HG03103 (cell line): ENCODE measurements around the gene PDSS2.
"Not testable (repeated sequence)": the region's sequence is repeated elsewhere in the genome, so short reads cannot be mapped to it uniquely, and the experiment has no call there.

ENCODE experiments used
- ATAC-seq: cut with Tn5 transposase; IDR thresholded peaks from one replicate; pipeline ENCODE4 v1.9.1; 2021; ENCODE audit warnings: low read depth; ENCODE audit not compliant: unreplicated experiment

The PDSS2 gene

GRCh38 chr6:107280001-107280400 is 179.4 kb downstream of the PDSS2 start:
- not testable (repeated sequence) for ATAC-seq

GRCh38 chr6:107275330-107275865 is 184.0 kb downstream of the PDSS2 start:
- no peak for ATAC-seq

DNA sequence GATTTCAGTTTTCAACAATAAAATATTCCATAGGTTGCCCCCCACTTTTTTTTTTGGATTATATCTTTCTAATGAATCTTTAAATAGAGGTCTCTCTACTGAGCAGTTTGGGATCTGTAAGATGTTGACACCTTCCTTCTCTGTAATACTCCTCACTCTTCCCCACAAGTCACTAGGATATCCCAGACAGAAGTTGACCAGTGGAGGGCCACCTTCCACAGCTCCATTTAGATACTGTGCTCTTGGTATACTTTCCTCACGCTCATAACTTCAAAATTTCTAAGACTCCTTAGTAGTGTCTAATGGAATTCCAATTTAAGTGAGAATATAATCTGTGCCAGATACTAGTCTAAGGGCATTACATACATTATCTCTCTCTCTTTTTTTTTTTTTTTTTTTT is 185.1 kb downstream of the PDSS2 start:
- no peak for ATAC-seq

GRCh38 chr6:107272246-107272645 is 187.1 kb downstream of the PDSS2 start:
- no peak for ATAC-seq

DNA sequence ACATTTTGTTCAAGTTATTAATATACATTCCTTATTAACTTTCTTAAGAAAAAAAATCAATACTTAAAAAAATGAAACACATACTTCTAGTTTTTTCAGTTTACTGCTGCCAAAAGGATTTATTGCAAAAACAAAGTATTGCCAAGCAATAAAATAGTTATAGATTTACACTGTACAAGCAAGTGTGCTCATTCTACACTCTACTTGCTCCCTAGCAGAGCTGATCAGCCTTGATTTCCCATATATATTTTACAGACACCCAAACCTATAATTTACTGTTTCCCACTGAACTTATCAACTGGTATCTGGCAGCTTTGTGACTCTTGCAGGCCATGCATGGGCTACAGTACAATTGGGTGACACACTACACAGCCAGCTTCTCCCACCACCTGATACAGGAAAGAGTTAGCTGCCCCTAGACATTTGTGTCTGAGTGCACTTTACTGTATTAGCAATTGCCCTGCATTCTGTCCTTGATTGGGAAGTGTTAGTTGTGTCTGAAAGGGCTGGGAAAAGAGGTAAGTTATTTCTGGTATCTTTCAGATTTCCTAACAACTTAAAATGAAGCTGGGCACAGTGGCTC is 188.1 kb downstream of the PDSS2 start:
- ATAC-seq, result no peak

DNA sequence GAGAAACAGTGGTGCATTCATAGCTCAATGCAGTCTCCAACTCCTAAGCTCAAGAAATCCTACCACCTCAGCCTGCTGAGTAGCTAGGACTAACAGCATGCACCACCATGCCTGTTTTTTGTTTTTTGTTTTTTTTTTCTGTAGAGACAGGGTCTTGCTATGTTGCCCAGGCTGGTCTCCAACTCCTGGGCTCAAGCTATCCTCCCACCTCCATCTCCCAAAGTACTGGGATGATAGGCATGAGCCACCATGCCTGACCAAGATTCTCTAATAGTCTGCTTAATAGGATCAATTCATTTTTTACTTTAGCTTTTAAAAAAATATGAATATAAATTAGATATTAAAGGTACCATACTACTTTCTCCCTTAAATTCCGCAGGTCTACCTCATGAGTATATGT is 191.7 kb downstream of the PDSS2 start:
- no peak for ATAC-seq

DNA sequence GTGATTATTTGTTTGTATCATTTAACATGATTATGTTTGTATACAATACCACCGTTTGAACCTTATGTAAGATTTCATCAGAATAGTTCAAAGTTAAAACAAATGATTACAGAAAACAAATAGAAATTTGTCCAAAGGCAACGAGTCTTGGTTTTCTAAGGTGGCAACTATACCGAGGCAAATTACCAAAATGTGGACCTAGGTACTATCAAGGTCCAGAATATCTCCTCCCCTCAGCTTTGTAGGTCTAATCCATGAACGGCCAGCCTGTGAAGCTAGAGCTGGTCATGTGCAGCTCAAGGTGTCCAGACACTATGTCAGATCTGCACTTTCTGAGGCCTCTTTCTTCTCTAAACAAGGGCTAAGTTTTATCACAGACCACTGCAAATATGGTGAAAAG is 192.4 kb downstream of the PDSS2 start:
- ATAC-seq, result no peak

- no peak for ATAC-seq
Measured at GRCh38 chr6:107266563-107266962, 192.8 kb downstream of the PDSS2 start.

DNA sequence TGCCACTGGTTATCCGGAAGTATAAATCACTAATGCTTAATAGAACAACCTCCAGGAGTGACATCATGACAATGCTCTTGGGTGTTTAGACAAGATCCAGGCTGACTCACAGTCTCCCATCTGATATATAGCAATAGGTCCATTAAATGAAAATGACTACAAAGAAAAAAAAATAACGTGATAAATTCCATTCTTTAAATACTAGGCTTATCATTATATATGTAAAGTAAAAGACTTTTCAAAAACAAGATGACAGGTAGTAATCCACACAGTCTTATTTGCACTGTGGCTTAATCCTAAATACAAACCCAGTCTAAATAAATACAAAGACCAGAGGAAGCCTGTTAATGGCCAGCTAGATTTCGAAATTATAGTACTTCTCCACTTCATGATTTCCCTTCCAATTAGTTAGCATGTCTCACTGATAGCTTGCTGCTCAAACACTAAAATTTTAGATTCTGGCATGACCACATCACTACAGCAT is 195.0 kb downstream of the PDSS2 start:
- no peak for ATAC-seq

DNA sequence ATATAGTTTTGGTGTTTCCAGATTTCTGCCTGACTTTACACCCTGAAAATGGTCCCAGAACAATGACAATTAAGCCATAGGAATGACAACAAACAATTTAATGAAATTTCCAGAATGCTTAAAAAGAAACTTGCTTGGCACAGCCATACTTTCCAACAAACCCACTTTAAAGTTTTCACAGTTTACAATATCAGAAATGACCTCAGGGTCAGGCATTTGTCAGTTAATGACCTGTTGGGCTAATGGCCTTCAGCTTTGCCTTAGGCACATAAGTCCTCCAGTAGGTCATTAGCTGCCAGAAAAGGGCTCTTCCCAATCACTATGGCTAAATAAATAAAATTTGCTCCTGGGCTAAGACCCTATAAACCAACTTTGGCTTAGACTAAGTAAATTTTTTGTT is 199.4 kb downstream of the PDSS2 start:
- ATAC-seq, result no peak

DNA sequence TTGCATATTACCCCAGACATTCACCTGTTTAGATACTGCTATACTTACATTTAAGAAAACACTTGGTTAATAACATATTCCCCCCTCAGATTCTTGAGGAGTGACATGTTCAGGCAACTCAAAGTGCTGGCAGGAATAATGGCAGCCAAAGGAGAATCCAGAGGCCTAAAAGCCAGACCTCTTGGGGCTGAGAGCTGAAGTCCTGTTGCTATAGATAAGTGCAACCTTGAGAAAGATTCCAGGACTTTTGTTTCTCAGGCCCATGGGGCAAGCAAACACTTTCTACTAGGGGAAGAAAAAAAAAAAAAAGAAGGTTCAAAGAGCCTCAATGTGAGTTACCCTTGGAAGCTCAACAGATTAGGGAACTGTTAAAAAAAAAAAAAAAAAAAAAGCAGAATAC is 211.2 kb downstream of the PDSS2 start:
- no peak for ATAC-seq

- ATAC-seq, result no peak
Measured at GRCh38 chr6:107246972-107247615, 212.3 kb downstream of the PDSS2 start.

DNA sequence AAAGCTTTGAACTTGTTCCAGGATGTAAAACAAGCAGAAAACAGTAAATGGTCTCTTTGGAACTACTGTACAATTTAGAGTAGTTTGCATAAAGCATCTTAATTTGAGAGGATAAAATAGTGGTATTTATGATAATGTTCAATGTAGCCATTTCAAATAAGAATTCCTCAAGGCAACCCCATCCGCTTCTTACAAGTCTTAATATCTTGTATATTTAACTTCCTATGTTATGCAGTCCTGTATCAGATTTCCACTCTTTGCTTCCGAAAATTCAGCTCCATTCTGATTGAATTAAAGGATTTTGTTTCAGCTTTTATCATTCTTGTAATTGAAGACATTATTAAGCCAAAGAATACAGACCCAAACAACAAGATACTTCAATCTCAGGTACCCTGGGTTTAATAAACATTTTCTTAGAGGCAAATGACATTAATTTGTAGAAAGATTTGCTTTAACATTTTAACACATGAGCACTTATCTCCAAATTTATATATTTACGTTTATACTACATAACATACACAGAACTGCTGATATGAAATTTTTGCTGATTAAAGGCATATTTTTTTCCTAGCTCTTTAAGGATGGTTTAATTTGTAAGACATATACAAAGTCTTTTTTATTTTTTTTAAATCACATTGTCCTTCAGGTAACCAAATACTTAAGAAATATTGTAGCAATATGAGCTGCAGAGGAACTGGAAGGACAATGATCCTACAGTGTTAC is 213.0 kb downstream of the PDSS2 start:
- ATAC-seq, result no peak

DNA sequence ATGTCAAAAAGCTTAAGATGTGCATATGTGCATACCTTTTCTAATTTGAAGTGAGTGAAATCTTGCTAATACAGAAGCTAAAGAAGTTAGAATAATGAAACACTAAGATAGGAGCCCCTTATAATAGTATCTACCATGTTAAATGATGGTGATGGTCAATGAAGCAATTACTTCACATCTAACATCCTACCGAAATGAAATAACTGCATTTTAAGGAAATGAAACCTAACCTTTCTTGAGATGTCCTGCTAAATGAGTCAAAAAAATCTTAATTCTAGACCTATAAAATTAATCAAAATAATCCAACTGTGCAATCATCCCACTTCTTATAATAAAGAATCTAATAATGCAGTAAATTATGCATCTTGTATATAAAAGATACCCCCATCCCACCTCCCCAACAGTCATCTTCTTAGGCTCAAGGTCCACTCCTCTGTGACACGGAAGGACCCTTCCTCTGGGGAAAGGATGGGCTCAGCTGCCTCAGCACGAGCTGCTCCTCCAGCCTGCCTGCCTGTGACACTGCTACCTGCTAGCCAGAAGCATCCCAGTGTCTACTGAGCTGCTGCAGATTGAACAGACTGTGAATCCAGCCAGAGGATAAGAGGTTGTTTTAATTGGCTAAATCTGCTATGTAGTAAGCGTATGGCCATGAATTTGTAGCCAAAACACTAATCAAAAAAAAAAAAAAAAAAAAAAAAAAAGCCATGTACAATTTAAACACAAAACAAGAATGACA is 214.5 kb downstream of the PDSS2 start:
- no peak for ATAC-seq

GRCh38 chr6:107244082-107244741 is 215.2 kb downstream of the PDSS2 start:
- no peak for ATAC-seq

DNA sequence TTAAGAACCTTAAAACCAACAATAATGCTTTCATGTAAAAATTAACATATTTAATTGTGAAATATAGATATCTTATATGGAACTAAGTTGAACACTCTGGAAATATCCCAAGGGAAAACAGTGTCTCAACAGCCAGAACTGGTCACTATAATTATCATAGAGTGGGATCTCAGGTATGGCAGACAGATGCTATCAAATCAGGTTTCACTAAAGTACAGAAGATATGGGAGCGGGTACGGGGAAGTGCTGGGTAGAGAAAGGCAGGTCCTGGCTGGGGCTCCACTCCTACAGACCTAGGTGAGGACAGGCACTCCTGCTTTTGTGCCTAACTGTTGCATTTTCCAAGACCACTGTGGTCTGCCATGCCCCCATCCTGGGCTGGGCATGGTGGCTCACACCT is 215.9 kb downstream of the PDSS2 start:
- ATAC-seq, result no peak

DNA sequence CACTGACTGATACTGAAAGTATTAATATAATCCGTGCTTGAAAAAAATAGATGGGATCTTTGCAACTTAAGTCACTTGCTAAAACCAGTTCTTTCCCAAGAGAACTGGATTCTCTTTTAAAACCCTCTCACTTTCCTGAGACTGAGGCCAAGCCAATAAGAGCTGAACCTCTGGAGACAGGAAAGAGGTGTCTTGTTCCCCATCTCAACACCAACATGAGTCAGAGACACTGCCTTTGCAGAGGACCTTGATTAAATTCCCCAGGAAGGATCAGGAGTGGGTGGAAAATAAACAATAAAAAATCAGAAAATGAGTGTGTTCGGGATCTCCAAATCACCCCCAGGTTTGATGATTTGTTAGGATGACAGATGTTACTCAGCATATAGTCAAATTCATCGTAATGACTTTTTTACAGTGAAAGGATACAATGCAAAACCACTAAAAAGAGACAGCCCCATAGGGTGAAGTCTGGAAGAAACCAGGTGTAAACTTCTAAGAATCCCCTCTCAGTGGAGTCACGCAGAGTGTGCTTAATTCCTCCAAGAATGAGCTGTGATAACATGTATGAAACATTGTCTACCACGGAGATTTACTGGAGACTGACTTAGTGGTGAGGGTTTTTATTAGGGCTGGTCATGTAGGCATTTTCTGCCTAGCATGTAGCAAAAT is 221.2 kb downstream of the PDSS2 start:
- no peak for ATAC-seq

DNA sequence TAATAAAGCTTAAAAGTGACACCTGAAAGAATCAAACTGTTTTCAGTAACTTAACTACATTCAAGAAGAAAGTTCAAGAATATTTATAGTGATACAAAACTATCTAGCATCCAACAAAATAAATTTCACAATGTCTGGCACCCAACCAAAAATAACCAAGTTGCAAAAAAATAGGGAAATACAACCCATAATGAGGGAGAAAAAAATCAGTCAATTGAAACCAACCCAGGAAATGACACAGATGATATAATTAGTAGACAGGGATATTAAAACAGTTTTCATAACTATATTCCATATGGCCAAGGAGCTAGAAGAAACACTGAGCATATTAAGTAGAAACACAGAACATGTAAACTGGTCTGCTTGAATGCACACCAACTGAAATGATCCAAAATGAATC is 223.9 kb downstream of the PDSS2 start:
- no peak for ATAC-seq

- no peak for ATAC-seq
Measured at GRCh38 chr6:107235007-107235406, 224.4 kb downstream of the PDSS2 start.

GRCh38 chr6:107231243-107231642 is 228.1 kb downstream of the PDSS2 start:
- no peak for ATAC-seq
